GM12892 (cell line): ENCODE results near the gene LGR4.

Experiments used
- POLR2A ChIP-seq: IDR thresholded peaks from 2 replicates; pipeline ENCODE4 v1.6.1; 2011; ENCODE audit warnings: low read depth, low read length, control low read depth
- POLR2AphosphoS5 ChIP-seq: IDR thresholded peaks from 2 replicates; pipeline ENCODE4 v1.6.1; 2011; ENCODE audit warnings: low read depth, low read length, control low read depth
- TAF1 ChIP-seq: IDR thresholded peaks from 2 replicates; pipeline ENCODE4 v1.6.1; 2011; ENCODE audit warnings: low read depth, mild to moderate bottlenecking, control low read depth, low read length, borderline replicate concordance

GRCh38 chr11:27481992-27482391, 9.4 kb upstream of the LGR4 start:
- no peak for TF ChIP-seq POLR2AphosphoS5
- TF ChIP-seq POLR2A = no peak
- no peak for TF ChIP-seq TAF1
